H1 (cell line): Measurements from ENCODE around the gene POLR2L. TPM values are rescaled to one million over a fixed set of nuclear protein-coding genes. Genes with fewer than 3 reads are reported as not detected.

Source experiments
- CTCF ChIA-PET: fragments of 300-600 bp; sonication (Branson Sonifier 250); formaldehyde crosslinking; loops from one replicate; lab custom pipeline; 2021; ENCODE audit not compliant: partially characterized antibody; lab: Charles Lee
- POLR2A ChIA-PET: fragments of 300-600 bp; sonication (Branson Sonifier 250); formaldehyde crosslinking; loops from one replicate; lab custom pipeline; 2021; ENCODE audit warnings: inconsistent platforms; ENCODE audit not compliant: partially characterized antibody; lab: Charles Lee
- DNase-seq, 2 experiments: peaks; one replicate each; pipeline versions ENCODE4 v3.0.0 to v3.0.0-alpha.2; 2010 to 2022; ENCODE audit warnings: low spot score in 2 of 2, low read depth in 1 of 2, mixed read lengths in 1 of 2
- FAIRE-seq: peaks from 2 replicates; lab custom pipeline; 2011; peaks lifted over from hg19 to GRCh38; lab: Jason Lieb, UNC
- H2AFZ ChIP-seq: 2 replicates; pipeline ENCODE4 v1.8.1; 2012; ENCODE audit warnings: low read length, inconsistent platforms
- H2AK5ac ChIP-seq: 2 replicates; pipeline ENCODE4 v1.6.1; 2013; ENCODE audit warnings: low read depth, low read length
- H2BK120ac ChIP-seq: replicated peaks from 2 replicates; pipeline ENCODE3; 2013; ENCODE audit warnings: low read depth, low read length, inconsistent platforms
- H2BK12ac ChIP-seq: 2 replicates; pipeline ENCODE4 v1.6.1; 2013; ENCODE audit warnings: low read depth, low read length
- H2BK15ac ChIP-seq: 2 replicates; pipeline ENCODE4 v1.6.1; 2013; ENCODE audit warnings: low read length
- H2BK20ac ChIP-seq: 2 replicates; pipeline ENCODE4 v1.6.1; 2013; ENCODE audit warnings: low read length
- H2BK5ac ChIP-seq: 2 replicates; pipeline ENCODE4 v1.6.1; 2013; ENCODE audit warnings: low read depth, low read length
- H3K14ac ChIP-seq: 2 replicates; pipeline ENCODE4 v1.6.1; 2013; ENCODE audit warnings: inconsistent platforms; ENCODE audit not compliant: insufficient read length
- H3K18ac ChIP-seq: 2 replicates; pipeline ENCODE4 v1.6.1; 2013; ENCODE audit warnings: low read length; ENCODE audit errors: extremely low read depth
- H3K23ac ChIP-seq: 2 replicates; pipeline ENCODE4 v1.6.1; 2013; ENCODE audit warnings: inconsistent platforms; ENCODE audit not compliant: insufficient read length
- H3K23me2 ChIP-seq: 2 replicates; pipeline ENCODE4 v1.6.1; 2013; ENCODE audit warnings: low read depth, low read length
- H3K27ac ChIP-seq: 2 replicates; pipeline ENCODE4 v1.6.1; 2011; ENCODE audit warnings: low read depth, low read length, inconsistent platforms
- H3K27me3 ChIP-seq, 4 experiments: replicated peaks in 1 of 4; 1 replicate in 1 of 4; 2 replicates in 3 of 4; pipeline versions ENCODE4 v1.6.1 to v1.8.1; 2011 to 2013; ENCODE audit warnings: low read length in 3 of 4, mild to moderate bottlenecking in 3 of 4, inconsistent platforms in 2 of 4, mixed read lengths in 2 of 4, moderate library complexity in 1 of 4; ENCODE audit not compliant: control insufficient read depth in 3 of 4, insufficient read depth in 3 of 4; ENCODE audit errors: extremely low read depth in 1 of 4
- H3K36me3 ChIP-seq, 4 experiments: 2 replicates each; pipeline versions ENCODE4 v1.6.1 to v1.8.1; 2011 to 2013; ENCODE audit warnings: mild to moderate bottlenecking in 4 of 4, low read length in 3 of 4, moderate library complexity in 2 of 4, control low read depth in 1 of 4, inconsistent platforms in 1 of 4; ENCODE audit not compliant: insufficient read depth in 4 of 4, control insufficient read depth in 2 of 4
- H3K4ac ChIP-seq: replicated peaks from 2 replicates; pipeline ENCODE3; 2013; ENCODE audit warnings: low read length, low read depth, mixed read lengths, inconsistent platforms; ENCODE audit not compliant: insufficient read length
- H3K4me1 ChIP-seq, 4 experiments: replicated peaks in 1 of 4; 1 replicate in 1 of 4; 2 replicates in 3 of 4; pipeline versions ENCODE4 v1.6.1 to v1.8.1; 2011 to 2013; ENCODE audit warnings: low read length in 3 of 4, inconsistent platforms in 2 of 4, mixed read lengths in 1 of 4; ENCODE audit not compliant: insufficient read depth in 4 of 4, control insufficient read depth in 3 of 4
- H3K4me2 ChIP-seq, 2 experiments: 2 replicates each; pipeline versions ENCODE4 v1.6.1 to v1.8.1; 2011 to 2013; ENCODE audit warnings: low read depth in 2 of 2, low read length in 2 of 2, control low read depth in 1 of 2, inconsistent platforms in 1 of 2, mild to moderate bottlenecking in 1 of 2; ENCODE audit not compliant: insufficient read depth in 1 of 2
- H3K4me3 ChIP-seq, 4 experiments: fragments of 200-600, 300-600 bp in 1 of 4; sonication (generic), shearing (Covaris generic), sonication (Bioruptor Twin) in 1 of 4; 2 replicates each; pipeline versions ENCODE4 v1.5.1 to v1.8.1; 2011 to 2016; ENCODE audit warnings: low read length in 4 of 4, low read depth in 3 of 4, control low read depth in 2 of 4, inconsistent platforms in 2 of 4, mild to moderate bottlenecking in 2 of 4, mixed read lengths in 1 of 4, moderate library complexity in 1 of 4; ENCODE audit not compliant: insufficient read depth in 2 of 4; ENCODE audit errors: extremely low read depth in 1 of 4
- H3K56ac ChIP-seq: replicated peaks from 2 replicates; pipeline ENCODE3; 2013; ENCODE audit warnings: low read depth, mild to moderate bottlenecking, mixed read lengths, low read length, inconsistent platforms; ENCODE audit not compliant: insufficient read length
- H3K79me1 ChIP-seq: 2 replicates; pipeline ENCODE4 v1.6.1; 2013; ENCODE audit warnings: low read depth, low read length, control low read depth
- H3K79me2 ChIP-seq, 2 experiments: 2 replicates each; pipeline versions ENCODE4 v1.6.1 to v1.8.1; 2012 to 2013; ENCODE audit warnings: low read length in 2 of 2, mild to moderate bottlenecking in 2 of 2, inconsistent platforms in 1 of 2; ENCODE audit not compliant: insufficient read depth in 2 of 2, control insufficient read depth in 1 of 2
- H3K9ac ChIP-seq, 4 experiments: replicated peaks in 1 of 4; 1 replicate in 1 of 4; 2 replicates in 3 of 4; pipeline versions ENCODE4 v1.6.1 to v1.8.1; 2011 to 2013; ENCODE audit warnings: low read depth in 3 of 4, low read length in 3 of 4, control low read depth in 2 of 4, mild to moderate bottlenecking in 2 of 4, moderate library complexity in 2 of 4, inconsistent platforms in 1 of 4; ENCODE audit errors: extremely low read depth in 1 of 4
- H3K9me3 ChIP-seq, 2 experiments: 2 replicates each; pipeline versions ENCODE4 v1.6.1 to v1.8.1; 2012 to 2013; ENCODE audit warnings: mild to moderate bottlenecking in 2 of 2, moderate library complexity in 2 of 2, control low read depth in 1 of 2, inconsistent platforms in 1 of 2, low read depth in 1 of 2, low read length in 1 of 2, mixed read lengths in 1 of 2; ENCODE audit not compliant: insufficient read depth in 2 of 2
- H4K20me1 ChIP-seq, 2 experiments: replicated peaks in 1 of 2; 2 replicates each; pipeline versions ENCODE3 to v1.8.1; 2011 to 2013; ENCODE audit warnings: inconsistent platforms in 2 of 2, low read length in 2 of 2, mild to moderate bottlenecking in 1 of 2; ENCODE audit not compliant: insufficient read depth in 2 of 2, control insufficient read depth in 1 of 2
- H4K5ac ChIP-seq: 2 replicates; pipeline ENCODE4 v1.6.1; 2013; ENCODE audit warnings: low read length, low read depth, mixed read lengths, inconsistent platforms; ENCODE audit not compliant: insufficient read length
- H4K8ac ChIP-seq: 2 replicates; pipeline ENCODE4 v1.8.0; 2013; ENCODE audit warnings: mild to moderate bottlenecking, moderate library complexity, low read length, inconsistent platforms; ENCODE audit not compliant: insufficient read depth; ENCODE audit errors: extremely low read depth
- H4K91ac ChIP-seq: replicated peaks from 2 replicates; pipeline ENCODE3; 2013; ENCODE audit warnings: low read length, mixed read lengths, inconsistent platforms; ENCODE audit not compliant: insufficient read length
- BACH1 ChIP-seq: IDR thresholded peaks from 2 replicates; pipeline ENCODE4 v1.6.1; 2012; ENCODE audit warnings: low read length, improper control_type of control experiment
- CBX8 ChIP-seq: fragments of 300-800, 300-1000 bp; sonication (generic); IDR thresholded peaks from 2 replicates; pipeline ENCODE4 v1.7.1; 2016; ENCODE audit warnings: low read depth, low read length, borderline replicate concordance
- CEBPB ChIP-seq: IDR thresholded peaks from 2 replicates; pipeline ENCODE4 v1.6.1; 2012; ENCODE audit warnings: low read depth, low read length
- EGR1 ChIP-seq: IDR thresholded peaks from 2 replicates; pipeline ENCODE4 v1.6.1; 2011; ENCODE audit warnings: low read depth, low read length, borderline replicate concordance
- EZH2 ChIP-seq: fragments of 200-600 bp; sonication (generic); IDR thresholded peaks from 2 replicates; pipeline ENCODE4 v1.7.1; 2012; ENCODE audit warnings: low read depth, mild to moderate bottlenecking, moderate library complexity, low read length, inconsistent platforms; ENCODE audit not compliant: severe bottlenecking
- FOSL1 ChIP-seq: IDR thresholded peaks from 2 replicates; pipeline ENCODE4 v1.6.1; 2011; ENCODE audit warnings: mild to moderate bottlenecking, low read depth, low read length, moderate library complexity; ENCODE audit not compliant: insufficient read depth
- HDAC2 ChIP-seq, 2 experiments: fragments of 300-600 bp in 1 of 2; sonication (generic) in 1 of 2; IDR thresholded peaks; 2 replicates each; pipeline ENCODE4 v1.6.1; 2011 to 2012; ENCODE audit warnings: low read depth in 2 of 2, low read length in 2 of 2, mild to moderate bottlenecking in 2 of 2, moderate library complexity in 2 of 2, borderline replicate concordance in 1 of 2, inconsistent platforms in 1 of 2
- POLR2AphosphoS5 ChIP-seq: IDR thresholded peaks from 2 replicates; pipeline ENCODE4 v1.6.1; 2011; ENCODE audit warnings: low read depth, low read length
- RAD21 ChIP-seq, 2 experiments: IDR thresholded peaks in 1 of 2; conservative IDR thresholded peaks in 1 of 2; 2 replicates each; pipeline ENCODE4 v1.6.1; 2011; ENCODE audit warnings: low read depth in 2 of 2, low read length in 2 of 2, improper control_type of control experiment in 1 of 2, inconsistent platforms in 1 of 2, mild to moderate bottlenecking in 1 of 2, moderate library complexity in 1 of 2
- WGBS, 2 experiments: shearing (Covaris generic) in 1 of 2; methylation state at CpG; one replicate each; pipeline versions ENCODE4 v1.1.6 to v1.1.7; 2013 to 2015; ENCODE audit warnings: low lambda C conversion rate in 2 of 2, mixed read lengths in 2 of 2, inconsistent platforms in 1 of 2, low coverage in 1 of 2, missing lambda C conversion rate in 1 of 2; ENCODE audit not compliant: insufficient replicate concordance in 2 of 2, insufficient coverage in 1 of 2, insufficient read length in 1 of 2; ENCODE audit errors: extremely low coverage in 1 of 2, missing lambda C conversion rate in 1 of 2; 5-methylcytosine and 5-hydroxymethylcytosine counted together
- polyA plus RNA-seq, 7 experiments: library from polyadenylated mRNA; depleted of rRNA in 3 of 7; stranded (reverse) in 5 of 7; unstranded in 2 of 7; fragments of >200 nt in 5 of 7; fragments of 200-250 nt in 2 of 7; gene quantifications; 1 replicate in 5 of 7; 2 replicates in 1 of 7; 4 replicates in 1 of 7; pipeline versions ENCODE4 v1.2.1 to v1.2.3, GENCODE V29; 2011 to 2013; ENCODE audit warnings: missing spikeins in 2 of 7, mixed read lengths in 2 of 7
- total RNA-seq: library from RNA; stranded (reverse); fragmentation: NEBNext Ultra II Directional; extraction: Animal tissue kit (Norgen Biotek cat#: 25700); gene quantifications from 2 replicates; pipeline ENCODE4 v1.2.1, GENCODE V29; 2021
- TF ChIP-seq, protein P1 (sequence below): IDR thresholded peaks from 2 replicates; pipeline ENCODE4 v1.6.1; 2012; ENCODE audit warnings: inconsistent platforms

The POLR2L gene
- total and polyA plus RNA-seq, 2 of the 8 experiments (the other 6 are each of a cell fraction or from before 2014, with no cell fraction given): 140 to 151 TPM

- Histone ChIP-seq H4K91ac (no peak overlapping the region), H3K18ac (no peak overlapping the region), H3K4ac (no peak overlapping the region), H4K5ac (no peak overlapping the region), H2BK120ac (no peak overlapping the region), H3K27ac (peak overlapping the region; percentile 99; the same call in 1 of the 2 replicates), H3K14ac (no peak overlapping the region), H2AFZ (no peak overlapping the region), H3K79me1 (peaks cover 9% of the 10 kb centered on the region; the same call in 1 of the 2 replicates), H2BK20ac (no peak overlapping the region), H2BK12ac (no peak overlapping the region), H3K79me2 (peaks cover 0 to 27% of the 10 kb centered on the region in 2 experiments; a peak in 2 of 4 replicates), H3K9me3 (no peaks in the 10 kb centered on the region), H3K27me3 (no peaks in the 10 kb centered on the region; a peak in 2 of 7 replicates), H3K23me2 (peaks cover 21% of the 10 kb centered on the region; the same call in 1 of the 2 replicates), H3K4me3 (peak overlapping the region; percentile 76 to 96 (median 82)), H3K4me2 (peak overlapping the region; percentile 52 to 87), H3K36me3 (peaks cover 10 to 27% (median 24%) of the 10 kb centered on the region in 4 experiments; a peak in 7 of 8 replicates), H4K8ac (no peak overlapping the region; the same call in 1 of the 2 replicates), H3K4me1 (peaks cover 0 to 34% (median 25%) of the 10 kb centered on the region in 4 experiments; a peak in 6 of 7 replicates), H2BK15ac (no peak overlapping the region), H2BK5ac (peak overlapping the region; percentile 93; the same call in 1 of the 2 replicates), H3K23ac (no peak overlapping the region), H3K9ac (peak overlapping the region; percentile 65 to 97 (median 94)), H4K20me1 (peaks cover 7 to 40% of the 10 kb centered on the region in 2 experiments), H3K56ac (no peak overlapping the region), H2AK5ac (no peak overlapping the region)
- CTCF ChIA-PET: interaction anchor here (2.0 to 5.2 kb wide), 2 partner anchors 13 to 23 kb away, joined by 7 to 26 read pairs; partner anchors contain the start of genes CRACR2B and PNPLA2
- WGBS, 2 experiments: 4% methylated on average over 9 of the region's 27 CpGs; no CpG with 5 or more reads in 1 of the 2 experiments
- FAIRE-seq (no peak), DNase-seq (no peak)
- no peak for TF ChIP-seq POLR2AphosphoS5
- TF ChIP-seq EZH2: no peak
- TF ChIP-seq CBX8: no peak
- TF ChIP-seq EGR1: no peak
- TF ChIP-seq CEBPB: no peak
- TF ChIP-seq FOSL1: no peak
- TF ChIP-seq, protein P1, sequence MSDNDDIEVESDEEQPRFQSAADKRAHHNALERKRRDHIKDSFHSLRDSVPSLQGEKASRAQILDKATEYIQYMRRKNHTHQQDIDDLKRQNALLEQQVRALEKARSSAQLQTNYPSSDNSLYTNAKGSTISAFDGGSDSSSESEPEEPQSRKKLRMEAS: no peak
- no peak for TF ChIP-seq BACH1
- no peak for TF ChIP-seq HDAC2 (IDR thresholded peaks at IDR 0.05; ENCODE audit: borderline replicate concordance in 1 of 2, low read depth in 2 of 2, low read length in 2 of 2)
- TF ChIP-seq RAD21 (IDR thresholded peaks at IDR 0.05 in 1 of 2, conservative IDR thresholded peaks at IDR 0.05 in 1 of 2; ENCODE audit: low read depth in 2 of 2, low read length in 2 of 2): no peak
- POLR2A ChIA-PET: interaction anchor here (0.7 to 40.4 kb wide), 5 partner anchors 15 to 716 kb away, joined by 3 to 1917 read pairs (median 3); partner anchors contain the start of genes CD151, CEND1, CRACR2B and PIDD1
Observed at GRCh38 chr11:841981-842369, 354 bp downstream of the POLR2L start.
